Mucosa of descending colon (tissue), 3 donors: ENCODE measurements around the gene NACC2. TPM values are rescaled to one million over a fixed set of nuclear protein-coding genes. Genes with fewer than 3 reads are reported as not detected.
A peak's percentile ranks its signal among the peaks of the same experiment; 100 is the strongest.

ENCODE experiments used
- ATAC-seq: fragments of 200-7000 bp; cut with Tn5 transposase; one replicate; pipeline ENCODE4 v1.9.1; 2020; ENCODE audit warnings: mild to moderate bottlenecking, moderate library complexity
- DNase-seq, 3 donors: peaks; one replicate each; pipeline ENCODE4 v3.0.0-alpha.2; 2020
- H3K36me3 ChIP-seq: fragments of 200-600 bp; one replicate; pipeline ENCODE4 v1.8.0; 2021; ENCODE audit warnings: low read depth, mild to moderate bottlenecking
- H3K4me1 ChIP-seq: fragments of 200-600 bp; one replicate; pipeline ENCODE4 v1.8.0; 2021; ENCODE audit warnings: low read depth, mild to moderate bottlenecking
- H3K4me3 ChIP-seq: fragments of 200-600 bp; one replicate; pipeline ENCODE4 v1.8.0; 2021; ENCODE audit warnings: mild to moderate bottlenecking
- H3K9me3 ChIP-seq: fragments of 200-600 bp; one replicate; pipeline ENCODE4 v1.8.0; 2021; ENCODE audit warnings: mild to moderate bottlenecking
- CTCF ChIP-seq: fragments of 200-600 bp; IDR thresholded peaks from one replicate; pipeline ENCODE4 v1.8.0; 2022; ENCODE audit warnings: antibody characterized with exemption, mild to moderate bottlenecking
- intact Hi-C, 2 donors: fragments of 100-400 bp; cut with DNase I in 1 of 2; cut with micrococcal nuclease in 1 of 2; formaldehyde crosslinking; loops; one replicate each; pipeline versions ENCODE4 v1.11.0 to v1.11.1; 2022; cut with DNase I, micrococcal nuclease
- total RNA-seq, 3 donors: library from RNA; stranded (reverse); fragmentation: NEBNext Ultra II Directional in 2 of 3; extraction: Animal tissue kit (Norgen Biotek cat#: 25700) in 2 of 3; gene quantifications; one replicate each; pipeline versions ENCODE4 v1.2.1 to v1.2.4, GENCODE V29; 2021 to 2023
- donor health status: DM: no; HTN: no; CAD: no; lungs with moderate emphysema.
- donor health status: DM: no; HTN: no; CAD: no.
- donor health status: DM: no; HTN: yes; CAD: no.

The NACC2 gene
- total RNA-seq, 3 donors from 2014 or later: 15.9 to 81.3 (median 22.1) TPM

DNA sequence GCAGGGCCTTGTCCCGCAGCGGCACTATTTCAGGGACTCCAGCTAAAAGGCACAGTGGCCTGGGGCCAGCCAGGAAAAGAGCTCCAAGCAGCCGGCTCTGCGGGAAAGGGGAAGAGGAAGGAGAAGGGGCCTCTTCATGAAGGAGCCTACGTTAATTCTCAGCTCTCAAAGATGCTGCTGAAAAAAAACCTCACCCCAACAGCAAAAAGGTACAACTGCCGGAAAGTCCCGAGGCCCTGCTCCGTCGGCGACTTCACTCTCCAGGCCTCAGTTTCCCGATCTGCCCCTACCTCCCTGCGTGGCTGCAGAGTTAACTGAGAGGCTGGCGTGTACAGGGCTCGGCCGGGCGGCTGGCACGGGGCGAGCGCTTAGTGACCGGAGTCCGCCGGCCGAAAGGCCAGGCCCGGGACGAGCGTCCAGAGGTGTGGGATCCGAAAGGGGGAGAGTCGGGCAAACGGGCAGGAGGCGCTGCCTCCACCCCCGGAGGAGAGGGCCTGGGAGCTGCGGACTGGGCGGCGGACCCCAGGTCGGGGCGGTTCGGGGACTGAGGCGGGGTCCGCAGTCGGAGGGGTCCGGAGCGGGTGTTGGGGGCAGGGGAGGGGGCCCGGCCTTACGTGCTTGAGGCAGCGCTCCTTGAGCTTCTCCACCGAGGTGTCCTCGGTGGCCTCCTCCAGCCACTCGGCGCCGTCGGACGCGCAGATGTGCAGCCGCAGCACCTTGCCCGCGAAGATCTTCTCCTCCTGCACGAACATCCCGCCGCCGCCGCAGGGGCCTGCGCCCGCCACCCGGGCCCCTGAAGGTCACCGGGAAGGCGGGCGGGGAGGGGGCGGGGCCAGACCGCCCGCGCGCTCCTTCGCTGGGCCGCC, 134.4 kb downstream of the NACC2 start:
- peak in 2 of 3 donors; percentile 38 to 51 for DNase-seq
- H3K9me3 ChIP-seq: no peaks in the 10 kb centered on the region
- no peaks in the 10 kb centered on the region for H3K36me3 ChIP-seq
- peak overlapping the region; percentile 79 for H3K4me3 ChIP-seq
- no peak for TF ChIP-seq CTCF
- intact Hi-C loops: no loop called here
- ATAC-seq: peak; percentile 50
- H3K4me1 ChIP-seq: peaks cover 6% of the 10 kb centered on the region

- intact Hi-C loops: no loop called here
- Histone ChIP-seq H3K36me3 (no peaks in the 10 kb centered on the region), H3K4me3 (no peak overlapping the region), H3K4me1 (peaks cover 6% of the 10 kb centered on the region), H3K9me3 (no peaks in the 10 kb centered on the region)
- ATAC-seq: no peak
- no peak for DNase-seq
- TF ChIP-seq CTCF: no peak
Observed at GRCh38 chr9:135959814-135960213, 135.3 kb downstream of the NACC2 start.

DNA sequence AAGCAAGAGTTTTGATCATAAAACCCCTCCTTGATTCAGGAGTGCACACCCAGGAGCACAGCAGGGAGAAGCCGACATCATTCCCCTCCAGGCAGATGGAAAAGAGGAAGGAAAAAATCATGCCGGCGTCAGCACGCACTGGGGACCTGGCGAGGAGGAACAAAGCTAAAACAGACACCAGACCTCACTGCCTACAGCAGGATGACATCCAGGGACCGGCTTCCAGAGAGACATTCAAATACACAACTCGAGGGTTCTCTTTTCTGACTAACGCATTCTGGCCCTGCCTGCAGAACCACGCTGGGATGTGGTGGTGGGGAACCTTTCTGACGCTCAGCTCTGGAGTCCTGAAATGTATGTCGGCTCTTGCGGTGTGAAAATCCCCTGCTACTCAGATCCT, 136.6 kb downstream of the NACC2 start:
- no peaks in the 10 kb centered on the region for H3K9me3 ChIP-seq
- ATAC-seq: no peak
- TF ChIP-seq CTCF: no peak
- peaks cover 6% of the 10 kb centered on the region for H3K4me1 ChIP-seq
- H3K4me3 ChIP-seq: no peak overlapping the region
- H3K36me3 ChIP-seq: no peaks in the 10 kb centered on the region
- intact Hi-C loops: no loop called here
- DNase-seq: no peak

- DNase-seq (no peak), ATAC-seq (no peak)
- Histone ChIP-seq H3K9me3 (no peaks in the 10 kb centered on the region), H3K4me1 (peaks cover 6% of the 10 kb centered on the region), H3K4me3 (no peak overlapping the region), H3K36me3 (no peaks in the 10 kb centered on the region)
- intact Hi-C loops: no loop called here
- TF ChIP-seq CTCF: no peak
Observed at GRCh38 chr9:135957431-135957830, 137.7 kb downstream of the NACC2 start.

DNA sequence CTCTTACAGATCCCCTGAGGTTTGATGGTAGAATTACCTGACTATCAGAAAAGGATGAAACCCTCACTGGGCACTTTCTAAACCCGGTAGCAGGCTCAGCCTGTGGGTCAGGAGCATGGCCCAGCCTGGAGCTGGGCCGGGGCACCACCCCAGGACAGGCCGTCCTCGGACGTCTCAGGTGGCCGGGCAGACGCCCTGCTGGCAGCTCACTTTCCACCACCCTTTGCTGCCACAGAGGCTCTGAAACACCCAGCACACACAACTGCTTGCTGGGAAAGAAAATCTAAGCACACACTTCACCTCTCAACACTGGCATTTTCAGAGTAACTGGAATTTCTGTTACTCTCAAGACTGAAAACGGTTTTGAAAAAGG, 138.3 kb downstream of the NACC2 start:
- H3K36me3 ChIP-seq: no peaks in the 10 kb centered on the region
- intact Hi-C loops: no loop called here
- no peak overlapping the region for H3K4me3 ChIP-seq
- no peak for DNase-seq
- no peak for ATAC-seq
- peaks cover 6% of the 10 kb centered on the region for H3K4me1 ChIP-seq
- no peaks in the 10 kb centered on the region for H3K9me3 ChIP-seq
- no peak for TF ChIP-seq CTCF

Other genes starting within 250 kb of the NACC2 start
- 10 to 100 TPM; 11.5 to 37.8 (median 14.3) TPM for gene CAMSAP1, start 187.7 kb downstream of the NACC2 start, total RNA-seq
- gene UBAC1, start 133.9 kb downstream of the NACC2 start, total RNA-seq: 10 to 100 TPM; 55.5 to 70.4 (median 64.0) TPM
- gene TMEM250, start 23.6 kb upstream of the NACC2 start, total RNA-seq: 10 to 100 TPM; 47.4 to 54.1 (median 52.0) TPM
- gene LHX3, start 109.8 kb upstream of the NACC2 start, total RNA-seq: not detected
- gene QSOX2, start 150.5 kb upstream of the NACC2 start, total RNA-seq: 1 to 10 TPM; 6.1 to 8.1 (median 7.1) TPM
- under 1 TPM; 0.19 to 0.93 (median 0.48) TPM for gene CCDC187, start 208.8 kb upstream of the NACC2 start, total RNA-seq
- 10 to 100 TPM in 1 of 3 donors, 1 to 10 TPM in 2; 2.4 to 15.0 (median 4.2) TPM for gene GPSM1, start 232.2 kb upstream of the NACC2 start, total RNA-seq